ENCODE measurements around the gene ARL3. TPM values are rescaled to one million over a fixed set of nuclear protein-coding genes. Genes with fewer than 3 reads are reported as not detected.

ARL3 gene
- total RNA-seq, 1 donor, result 5.8 TPM

- no peaks in the 10 kb centered on the region for H3K27me3 ChIP-seq (ENCODE audit: insufficient read depth, low read length)
- no peaks in the 10 kb centered on the region for H4K20me1 ChIP-seq (ENCODE audit: insufficient read depth, low read length)
- H3K4me1 ChIP-seq (ENCODE audit: insufficient read depth, low read length), result peaks cover 46% of the 10 kb centered on the region
- H3K4me2 ChIP-seq (ENCODE audit: insufficient read depth, low read length), result no peak overlapping the region
- no peak overlapping the region for H3K27ac ChIP-seq (ENCODE audit: low read depth, low read length)
- no peaks in the 10 kb centered on the region for H3K9me3 ChIP-seq (ENCODE audit: low read depth, low read length)
- H3K4me3 ChIP-seq (ENCODE audit: insufficient read depth, low read length), result no peak overlapping the region
- no peaks in the 10 kb centered on the region for H3K79me2 ChIP-seq (ENCODE audit: insufficient read depth, low read length)
- no peak for DNase-seq (ENCODE audit: insufficient read length, low spot score, missing footprints)
- H2AFZ ChIP-seq (ENCODE audit: low read length), result no peak overlapping the region
- no peak for TF ChIP-seq CTCF (IDR thresholded peaks at IDR 0.05; ENCODE audit: extremely low read depth, low read depth, low read length)
- peaks cover 4% of the 10 kb centered on the region for H3K36me3 ChIP-seq (ENCODE audit: insufficient read depth, low read length)
These were observed 78.8 kb downstream of the ARL3 start for GRCh38 chr10:102635377-102635776.

- Histone ChIP-seq H3K4me3 (ENCODE audit: insufficient read depth, low read length) (no peak overlapping the region), H4K20me1 (ENCODE audit: insufficient read depth, low read length) (no peaks in the 10 kb centered on the region), H3K4me2 (ENCODE audit: insufficient read depth, low read length) (no peak overlapping the region), H2AFZ (ENCODE audit: low read length) (no peak overlapping the region), H3K27ac (ENCODE audit: low read depth, low read length) (no peak overlapping the region), H3K27me3 (ENCODE audit: insufficient read depth, low read length) (no peaks in the 10 kb centered on the region), H3K9me3 (ENCODE audit: low read depth, low read length) (no peaks in the 10 kb centered on the region), H3K4me1 (ENCODE audit: insufficient read depth, low read length) (peaks cover 53% of the 10 kb centered on the region), H3K79me2 (ENCODE audit: insufficient read depth, low read length) (no peaks in the 10 kb centered on the region), H3K36me3 (ENCODE audit: insufficient read depth, low read length) (peaks cover 7% of the 10 kb centered on the region)
- TF ChIP-seq CTCF (IDR thresholded peaks at IDR 0.05; ENCODE audit: extremely low read depth, low read depth, low read length), result no peak
- DNase-seq (ENCODE audit: insufficient read length, low spot score, missing footprints), result peak; percentile 61
These were observed 79.5 kb downstream of the ARL3 start for GRCh38 chr10:102634686-102635085.

GRCh38 chr10:102633848-102634247 is 80.3 kb downstream of the ARL3 start:
- Histone ChIP-seq H4K20me1 (ENCODE audit: insufficient read depth, low read length) (no peaks in the 10 kb centered on the region), H3K27me3 (ENCODE audit: insufficient read depth, low read length) (no peaks in the 10 kb centered on the region), H3K36me3 (ENCODE audit: insufficient read depth, low read length) (peaks cover 7% of the 10 kb centered on the region), H3K79me2 (ENCODE audit: insufficient read depth, low read length) (no peaks in the 10 kb centered on the region), H2AFZ (ENCODE audit: low read length) (no peak overlapping the region), H3K4me2 (ENCODE audit: insufficient read depth, low read length) (peak overlapping the region; percentile 46), H3K27ac (ENCODE audit: low read depth, low read length) (peak overlapping the region; percentile 66), H3K4me3 (ENCODE audit: insufficient read depth, low read length) (no peak overlapping the region), H3K9me3 (ENCODE audit: low read depth, low read length) (no peaks in the 10 kb centered on the region), H3K4me1 (ENCODE audit: insufficient read depth, low read length) (peaks cover 61% of the 10 kb centered on the region)
- no peak for TF ChIP-seq CTCF (IDR thresholded peaks at IDR 0.05; ENCODE audit: extremely low read depth, low read depth, low read length)
- no peak for DNase-seq (ENCODE audit: insufficient read length, low spot score, missing footprints)

- Histone ChIP-seq H3K4me3 (ENCODE audit: insufficient read depth, low read length) (no peak overlapping the region), H2AFZ (ENCODE audit: low read length) (peak overlapping the region; percentile 7), H3K9me3 (ENCODE audit: low read depth, low read length) (no peaks in the 10 kb centered on the region), H3K27me3 (ENCODE audit: insufficient read depth, low read length) (no peaks in the 10 kb centered on the region), H3K27ac (ENCODE audit: low read depth, low read length) (peak overlapping the region; percentile 66), H3K79me2 (ENCODE audit: insufficient read depth, low read length) (no peaks in the 10 kb centered on the region), H3K4me1 (ENCODE audit: insufficient read depth, low read length) (peaks cover 67% of the 10 kb centered on the region), H3K36me3 (ENCODE audit: insufficient read depth, low read length) (peaks cover 7% of the 10 kb centered on the region), H3K4me2 (ENCODE audit: insufficient read depth, low read length) (peak overlapping the region; percentile 46), H4K20me1 (ENCODE audit: insufficient read depth, low read length) (no peaks in the 10 kb centered on the region)
- DNase-seq (ENCODE audit: insufficient read length, low spot score, missing footprints), result peak; percentile 68
- TF ChIP-seq CTCF (IDR thresholded peaks at IDR 0.05; ENCODE audit: extremely low read depth, low read depth, low read length), result no peak
These were observed 80.9 kb downstream of the ARL3 start for GRCh38 chr10:102633287-102633686.

Measured in osteoblast (primary cell).